ENCODE data around the gene CERK.

Gene CERK

GRCh38 chr22:46731246-46732040 lies 6.6 kb downstream of the CERK start:
- DNase-seq (ENCODE audit: low spot score): no peak

- DNase-seq (ENCODE audit: low spot score): no peak
Observed at GRCh38 chr22:46730568-46731245, 7.3 kb downstream of the CERK start.

GRCh38 chr22:46728470-46728869 lies 9.6 kb downstream of the CERK start:
- DNase-seq (ENCODE audit: low spot score): no peak

- no peak for DNase-seq (ENCODE audit: low spot score)
Observed at GRCh38 chr22:46727813-46728364, 10.2 kb downstream of the CERK start.

GRCh38 chr22:46726986-46727317 lies 11.1 kb downstream of the CERK start:
- DNase-seq (ENCODE audit: low spot score): no peak

- no peak for DNase-seq (ENCODE audit: low spot score)
Observed at GRCh38 chr22:46726066-46726985, 11.7 kb downstream of the CERK start.

- no peak for DNase-seq (ENCODE audit: low spot score)
Observed at GRCh38 chr22:46725096-46725495, 13.0 kb downstream of the CERK start.

GRCh38 chr22:46723882-46724281 lies 14.2 kb downstream of the CERK start:
- no peak for DNase-seq (ENCODE audit: low spot score)

- DNase-seq (ENCODE audit: low spot score): no peak
Observed at GRCh38 chr22:46721501-46722085, 16.5 kb downstream of the CERK start.

GRCh38 chr22:46719921-46720320 lies 18.1 kb downstream of the CERK start:
- DNase-seq (ENCODE audit: low spot score): no peak

- no peak for DNase-seq (ENCODE audit: low spot score)
Observed at GRCh38 chr22:46714550-46714949, 23.5 kb downstream of the CERK start.

GRCh38 chr22:46712288-46712687 lies 25.8 kb downstream of the CERK start:
- no peak for DNase-seq (ENCODE audit: low spot score)

- DNase-seq (ENCODE audit: low spot score): no peak
Observed at GRCh38 chr22:46710806-46711205, 27.2 kb downstream of the CERK start.

GRCh38 chr22:46708766-46709330 lies 29.2 kb downstream of the CERK start:
- DNase-seq (ENCODE audit: low spot score): no peak

- no peak for DNase-seq (ENCODE audit: low spot score)
Observed at GRCh38 chr22:46707827-46708570, 30.1 kb downstream of the CERK start.

- no peak for DNase-seq (ENCODE audit: low spot score)
Observed at GRCh38 chr22:46707305-46707704, 30.7 kb downstream of the CERK start.

GRCh38 chr22:46706060-46706459 lies 32.0 kb downstream of the CERK start:
- no peak for DNase-seq (ENCODE audit: low spot score)

GRCh38 chr22:46703996-46704370 lies 34.1 kb downstream of the CERK start:
- no peak for DNase-seq (ENCODE audit: low spot score)

- DNase-seq (ENCODE audit: low spot score): no peak
Observed at GRCh38 chr22:46703171-46703995, 34.7 kb downstream of the CERK start.

GRCh38 chr22:46701262-46701661 lies 36.8 kb downstream of the CERK start:
- no peak for DNase-seq (ENCODE audit: low spot score)

Measured in germinal center (tissue), 1 donor.